ENCODE data around the gene MACROD2.

Gene MACROD2

DNA sequence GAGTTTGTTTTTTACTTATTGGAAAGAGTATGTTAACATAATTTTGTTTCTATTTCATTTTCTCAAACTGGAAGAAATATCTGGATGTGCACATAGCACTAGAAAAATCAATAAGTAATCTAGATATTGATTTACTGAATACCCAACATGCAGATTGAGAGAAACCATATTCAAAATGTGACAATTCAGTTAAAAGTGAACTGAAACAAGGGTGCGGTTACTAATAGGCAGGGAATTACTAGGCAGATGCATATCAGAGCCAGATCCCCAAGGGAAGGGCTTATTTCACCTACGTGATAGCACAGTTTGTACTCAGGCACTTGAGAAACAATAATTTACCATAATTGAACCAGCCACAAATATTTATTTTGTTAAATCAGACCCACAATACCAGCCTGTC is 835.1 kb downstream of the MACROD2 start:
- TF ChIP-seq, protein P1, sequence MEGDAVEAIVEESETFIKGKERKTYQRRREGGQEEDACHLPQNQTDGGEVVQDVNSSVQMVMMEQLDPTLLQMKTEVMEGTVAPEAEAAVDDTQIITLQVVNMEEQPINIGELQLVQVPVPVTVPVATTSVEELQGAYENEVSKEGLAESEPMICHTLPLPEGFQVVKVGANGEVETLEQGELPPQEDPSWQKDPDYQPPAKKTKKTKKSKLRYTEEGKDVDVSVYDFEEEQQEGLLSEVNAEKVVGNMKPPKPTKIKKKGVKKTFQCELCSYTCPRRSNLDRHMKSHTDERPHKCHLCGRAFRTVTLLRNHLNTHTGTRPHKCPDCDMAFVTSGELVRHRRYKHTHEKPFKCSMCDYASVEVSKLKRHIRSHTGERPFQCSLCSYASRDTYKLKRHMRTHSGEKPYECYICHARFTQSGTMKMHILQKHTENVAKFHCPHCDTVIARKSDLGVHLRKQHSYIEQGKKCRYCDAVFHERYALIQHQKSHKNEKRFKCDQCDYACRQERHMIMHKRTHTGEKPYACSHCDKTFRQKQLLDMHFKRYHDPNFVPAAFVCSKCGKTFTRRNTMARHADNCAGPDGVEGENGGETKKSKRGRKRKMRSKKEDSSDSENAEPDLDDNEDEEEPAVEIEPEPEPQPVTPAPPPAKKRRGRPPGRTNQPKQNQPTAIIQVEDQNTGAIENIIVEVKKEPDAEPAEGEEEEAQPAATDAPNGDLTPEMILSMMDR (conservative IDR thresholded peaks at IDR 0.05; ENCODE audit: low read length) = no peak
- DNase-seq (ENCODE audit: low read depth) = no peak
- no peak overlapping the region for H3K4me3 ChIP-seq (ENCODE audit: low read length)

DNA sequence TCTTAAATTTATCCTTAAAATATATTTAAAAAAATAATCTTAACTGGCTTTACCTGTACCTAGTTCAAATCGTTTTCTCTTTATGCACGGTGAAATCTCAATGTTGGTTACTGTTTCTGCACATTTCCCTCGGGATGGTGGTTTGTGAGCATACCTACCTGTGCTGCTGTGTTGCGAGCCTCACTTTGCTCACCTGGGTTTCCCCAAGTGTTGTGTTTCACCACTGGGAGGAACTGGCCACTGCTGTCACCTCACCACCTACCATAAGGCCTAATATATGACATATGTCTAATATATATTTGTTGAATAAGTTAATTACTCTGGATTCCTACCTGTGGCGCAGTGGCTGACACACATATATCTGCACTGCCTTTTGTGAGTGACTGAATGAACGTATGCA is 835.6 kb downstream of the MACROD2 start:
- H3K4me3 ChIP-seq (ENCODE audit: low read length) = no peak overlapping the region
- no peak for DNase-seq (ENCODE audit: low read depth)
- TF ChIP-seq, protein P1 (conservative IDR thresholded peaks at IDR 0.05; ENCODE audit: low read length) = no peak

- no peak overlapping the region for H3K4me3 ChIP-seq (ENCODE audit: low read length)
- TF ChIP-seq, protein P1 (conservative IDR thresholded peaks at IDR 0.05; ENCODE audit: low read length) = no peak
- DNase-seq (ENCODE audit: low read depth) = no peak
Measured at GRCh38 chr20:14832630-14833029, 837.3 kb downstream of the MACROD2 start.

DNA sequence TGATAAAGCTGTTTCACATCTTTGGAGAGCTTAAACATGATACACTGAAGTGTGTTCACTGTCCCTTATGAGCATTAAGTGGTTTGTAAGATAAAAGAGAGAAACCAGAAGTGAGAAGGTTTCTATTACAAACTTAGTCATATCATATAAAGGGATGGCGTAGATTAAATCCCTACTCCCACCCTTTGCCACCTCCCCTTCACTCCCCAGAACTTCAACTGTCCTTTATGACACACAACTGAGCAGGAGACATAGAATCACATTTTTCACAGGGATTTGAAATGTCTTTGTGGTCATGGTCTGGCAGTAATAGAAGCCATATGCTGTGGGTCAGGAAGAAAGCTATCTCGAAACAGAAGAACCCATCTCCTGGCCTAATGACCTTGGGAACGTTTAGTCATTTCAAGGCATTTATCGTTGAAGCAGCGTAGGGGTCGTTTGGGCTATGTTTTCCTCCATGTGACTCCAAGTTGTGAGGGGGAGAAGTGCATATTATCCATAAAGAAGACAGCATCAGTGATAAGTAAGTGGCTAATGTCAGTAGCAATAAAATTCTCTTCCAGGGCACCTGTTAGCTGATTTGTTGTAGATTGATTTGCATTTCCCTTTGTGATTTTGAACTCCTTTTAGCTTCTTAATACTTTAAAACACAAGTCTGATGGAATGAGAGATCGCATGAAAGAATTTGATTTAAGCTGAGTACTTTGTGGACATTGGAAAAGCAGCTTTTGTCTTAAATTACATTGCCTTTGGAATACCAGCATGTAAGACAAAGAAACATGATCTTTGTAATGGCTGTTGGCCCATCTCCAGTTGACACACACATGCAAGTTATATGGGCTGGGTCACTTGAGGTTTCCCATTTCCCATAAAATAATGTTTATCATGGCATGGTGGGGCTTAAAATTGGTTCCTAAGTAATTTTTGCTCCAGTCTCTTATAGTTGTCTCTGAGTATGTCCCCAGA is 843.6 kb downstream of the MACROD2 start:
- H3K4me3 ChIP-seq (ENCODE audit: low read length) = no peak overlapping the region
- peak; percentile 24 for DNase-seq (ENCODE audit: low read depth)
- TF ChIP-seq, protein P1 (conservative IDR thresholded peaks at IDR 0.05; ENCODE audit: low read length) = no peak

GRCh38 chr20:14845199-14846160 is 850.2 kb downstream of the MACROD2 start:
- no peak overlapping the region for H3K4me3 ChIP-seq (ENCODE audit: low read length)
- TF ChIP-seq, protein P1 (conservative IDR thresholded peaks at IDR 0.05; ENCODE audit: low read length) = no peak
- DNase-seq (ENCODE audit: low read depth) = no peak

DNA sequence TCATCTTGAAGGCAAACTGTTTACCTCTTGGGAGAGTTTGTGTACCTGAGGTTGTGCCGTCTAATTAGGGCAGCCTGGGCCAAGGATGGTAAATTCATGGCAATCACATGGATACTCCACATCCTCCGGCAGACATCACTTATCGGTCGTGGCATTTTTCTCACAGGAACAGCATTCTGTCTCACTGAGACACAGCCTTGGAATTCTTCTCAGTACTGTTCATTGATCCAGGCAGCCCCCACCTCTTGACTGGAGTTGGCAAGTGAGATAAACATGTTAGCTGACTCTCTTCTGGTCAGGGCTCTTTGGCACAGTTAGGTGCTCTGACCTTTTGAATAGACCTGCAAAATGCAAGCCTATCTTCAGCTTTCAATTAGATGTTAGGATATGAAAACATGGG is 853.5 kb downstream of the MACROD2 start:
- no peak overlapping the region for H3K4me3 ChIP-seq (ENCODE audit: low read length)
- TF ChIP-seq, protein P1 (conservative IDR thresholded peaks at IDR 0.05; ENCODE audit: low read length) = no peak
- no peak for DNase-seq (ENCODE audit: low read depth)
